ENCODE data around the gene NT5C1B.

DNA sequence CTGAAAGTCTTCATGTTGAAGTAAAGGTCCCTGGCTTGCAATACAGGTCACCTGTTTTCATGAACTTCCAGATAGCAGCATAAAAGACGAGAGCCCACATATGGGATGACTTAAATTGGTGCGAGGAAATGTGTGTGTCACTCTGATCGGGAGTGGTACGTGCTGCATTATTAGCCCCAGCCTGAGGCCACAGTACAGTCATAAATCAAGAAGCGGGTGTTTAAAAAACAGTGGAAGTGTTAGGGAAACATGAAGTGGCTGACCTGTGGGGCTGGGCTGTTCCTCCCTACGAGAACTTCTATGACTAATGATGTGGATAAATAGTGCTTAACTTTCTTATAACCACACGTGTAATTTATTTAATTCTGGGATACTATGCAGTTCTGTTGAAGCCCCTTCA lies 53.3 kb downstream of the NT5C1B start:
- TF ChIP-seq, protein P1, sequence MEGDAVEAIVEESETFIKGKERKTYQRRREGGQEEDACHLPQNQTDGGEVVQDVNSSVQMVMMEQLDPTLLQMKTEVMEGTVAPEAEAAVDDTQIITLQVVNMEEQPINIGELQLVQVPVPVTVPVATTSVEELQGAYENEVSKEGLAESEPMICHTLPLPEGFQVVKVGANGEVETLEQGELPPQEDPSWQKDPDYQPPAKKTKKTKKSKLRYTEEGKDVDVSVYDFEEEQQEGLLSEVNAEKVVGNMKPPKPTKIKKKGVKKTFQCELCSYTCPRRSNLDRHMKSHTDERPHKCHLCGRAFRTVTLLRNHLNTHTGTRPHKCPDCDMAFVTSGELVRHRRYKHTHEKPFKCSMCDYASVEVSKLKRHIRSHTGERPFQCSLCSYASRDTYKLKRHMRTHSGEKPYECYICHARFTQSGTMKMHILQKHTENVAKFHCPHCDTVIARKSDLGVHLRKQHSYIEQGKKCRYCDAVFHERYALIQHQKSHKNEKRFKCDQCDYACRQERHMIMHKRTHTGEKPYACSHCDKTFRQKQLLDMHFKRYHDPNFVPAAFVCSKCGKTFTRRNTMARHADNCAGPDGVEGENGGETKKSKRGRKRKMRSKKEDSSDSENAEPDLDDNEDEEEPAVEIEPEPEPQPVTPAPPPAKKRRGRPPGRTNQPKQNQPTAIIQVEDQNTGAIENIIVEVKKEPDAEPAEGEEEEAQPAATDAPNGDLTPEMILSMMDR (IDR thresholded peaks at IDR 0.05) = no peak
- TF ChIP-seq EZH2 (IDR thresholded peaks at IDR 0.05) = no peak
